OCI-LY7 (cell line): Measurements from ENCODE around the gene SLC10A3. TPM values are rescaled to one million over a fixed set of nuclear protein-coding genes. Genes with fewer than 3 reads are reported as not detected.

Experiments
- BruUV-seq: library from RNA; stranded (reverse); fragments of 400-500 nt; replicated peaks from 2 replicates; lab custom pipeline; 2021; lab: Mats Ljungman, UMichigan
- CTCF ChIA-PET: fragments of 300-600 bp; sonication (Branson Sonifier 250); formaldehyde crosslinking; loops from one replicate; lab custom pipeline; 2022; ENCODE audit warnings: antibody characterized with exemption; ENCODE audit not compliant: unreplicated experiment; lab: Charles Lee
- POLR2A ChIA-PET: fragments of 300-600 bp; sonication (Branson Sonifier 250); formaldehyde crosslinking; loops from one replicate; lab custom pipeline; 2022; ENCODE audit warnings: antibody characterized with exemption; lab: Charles Lee
- DNase-seq: peaks from one replicate; pipeline ENCODE4 v3.0.0-alpha.2; 2015; ENCODE audit warnings: low spot score
- H2AFZ ChIP-seq: fragments of 200-600 bp; sonication (generic), shearing (Covaris generic); 2 replicates; pipeline ENCODE4 v1.6.1; 2014; ENCODE audit warnings: mild to moderate bottlenecking, antibody characterized with exemption, low read length, moderate library complexity
- H3K27ac ChIP-seq: fragments of 200-600 bp; sonication (generic); 2 replicates; pipeline ENCODE4 v1.5.1; 2014; ENCODE audit warnings: mixed run types, low read depth, mild to moderate bottlenecking, moderate library complexity, low read length, inconsistent platforms; ENCODE audit not compliant: poor library complexity, severe bottlenecking
- H3K36me3 ChIP-seq: fragments of 200-600 bp; sonication (generic); 2 replicates; pipeline ENCODE4 v1.6.1; 2014; ENCODE audit warnings: mild to moderate bottlenecking, antibody characterized with exemption, low read length, moderate library complexity, mixed read lengths; ENCODE audit not compliant: insufficient read depth
- H3K4me1 ChIP-seq: fragments of 200-600 bp; sonication (generic); 2 replicates; pipeline ENCODE4 v1.5.1; 2014; ENCODE audit warnings: mild to moderate bottlenecking, low read length; ENCODE audit not compliant: insufficient read depth, poor library complexity, severe bottlenecking
- H3K4me2 ChIP-seq: fragments of 200-600 bp; sonication (generic); 2 replicates; pipeline ENCODE4 v1.6.1; 2014; ENCODE audit warnings: mild to moderate bottlenecking, low read length
- H3K4me3 ChIP-seq: fragments of 200-600 bp; sonication (generic); 2 replicates; pipeline ENCODE4 v1.5.1; 2014; ENCODE audit warnings: mild to moderate bottlenecking, low read depth, low read length; ENCODE audit not compliant: poor library complexity, severe bottlenecking
- H3K79me2 ChIP-seq: fragments of 200-600 bp; sonication (generic); 2 replicates; pipeline ENCODE4 v1.6.1; 2016; ENCODE audit warnings: low read depth, mild to moderate bottlenecking, low read length, moderate library complexity, mixed read lengths; ENCODE audit not compliant: insufficient read depth
- H3K9me2 ChIP-seq: fragments of 200-600 bp; sonication (generic); 2 replicates; pipeline ENCODE4 v1.6.1; 2016; ENCODE audit warnings: mild to moderate bottlenecking, low read length, mixed read lengths; ENCODE audit not compliant: insufficient read depth
- H3K9me3 ChIP-seq: fragments of 200-600 bp; sonication (generic); 2 replicates; pipeline ENCODE4 v1.6.1; 2014; ENCODE audit warnings: mild to moderate bottlenecking, mixed run types, low read length, mixed read lengths
- H4K20me1 ChIP-seq: fragments of 200-600 bp; sonication (generic); 2 replicates; pipeline ENCODE4 v1.6.1; 2014; ENCODE audit warnings: mild to moderate bottlenecking, antibody characterized with exemption, low read length, moderate library complexity, mixed read lengths; ENCODE audit not compliant: insufficient read depth
- EZH2phosphoT487 ChIP-seq: fragments of 200-600 bp; sonication (generic); IDR thresholded peaks from 2 replicates; pipeline ENCODE4 v1.6.1; 2018; ENCODE audit warnings: low read depth, borderline replicate concordance, mild to moderate bottlenecking, mixed run types, antibody characterized with exemption, low read length, moderate library complexity, mixed read lengths
- intact Hi-C: fragments of 100-400 bp; cut with micrococcal nuclease; formaldehyde crosslinking; loops from one replicate; pipeline ENCODE4 v1.10.0; 2022; ENCODE audit not compliant: unreplicated experiment
- total RNA-seq, 2 experiments: library from RNA; depleted of rRNA in 1 of 2; stranded (reverse); fragments of >200 nt in 1 of 2; shearing (Covaris generic) in 1 of 2; gene quantifications; 2 replicates each; pipeline ENCODE4 v1.2.3, GENCODE V29; 2014 to 2022
- TF ChIP-seq, protein P1 (sequence below): fragments of 200-600 bp; sonication (generic); conservative IDR thresholded peaks from 2 replicates; pipeline ENCODE4 v1.5.1; 2014; ENCODE audit warnings: mild to moderate bottlenecking, antibody characterized with exemption, low read length, moderate library complexity, mixed read lengths

Gene SLC10A3
- total RNA-seq, 2 experiments from 2014 or later = 14.1 to 15.6 TPM

GRCh38 chrX:154469114-154469513 lies 21.3 kb downstream of the SLC10A3 start:
- DNase-seq = no peak
- Histone ChIP-seq H3K27ac (no peak overlapping the region), H3K9me2 (no peaks in the 10 kb centered on the region), H3K79me2 (no peaks in the 10 kb centered on the region), H2AFZ (no peak overlapping the region), H3K4me2 (no peak overlapping the region), H3K4me3 (no peak overlapping the region), H3K4me1 (no peaks in the 10 kb centered on the region), H4K20me1 (no peaks in the 10 kb centered on the region), H3K9me3 (no peaks in the 10 kb centered on the region), H3K36me3 (no peaks in the 10 kb centered on the region)
- POLR2A ChIA-PET = interaction anchor here (1.1 kb wide), 1 partner anchor 10 kb away, joined by 4 read pairs; the partner anchor contains the start of gene LAGE3
- BruUV-seq = no TSS peak
- intact Hi-C loops = no loop called here
- CTCF ChIA-PET = no interaction called here
- TF ChIP-seq, protein P1, sequence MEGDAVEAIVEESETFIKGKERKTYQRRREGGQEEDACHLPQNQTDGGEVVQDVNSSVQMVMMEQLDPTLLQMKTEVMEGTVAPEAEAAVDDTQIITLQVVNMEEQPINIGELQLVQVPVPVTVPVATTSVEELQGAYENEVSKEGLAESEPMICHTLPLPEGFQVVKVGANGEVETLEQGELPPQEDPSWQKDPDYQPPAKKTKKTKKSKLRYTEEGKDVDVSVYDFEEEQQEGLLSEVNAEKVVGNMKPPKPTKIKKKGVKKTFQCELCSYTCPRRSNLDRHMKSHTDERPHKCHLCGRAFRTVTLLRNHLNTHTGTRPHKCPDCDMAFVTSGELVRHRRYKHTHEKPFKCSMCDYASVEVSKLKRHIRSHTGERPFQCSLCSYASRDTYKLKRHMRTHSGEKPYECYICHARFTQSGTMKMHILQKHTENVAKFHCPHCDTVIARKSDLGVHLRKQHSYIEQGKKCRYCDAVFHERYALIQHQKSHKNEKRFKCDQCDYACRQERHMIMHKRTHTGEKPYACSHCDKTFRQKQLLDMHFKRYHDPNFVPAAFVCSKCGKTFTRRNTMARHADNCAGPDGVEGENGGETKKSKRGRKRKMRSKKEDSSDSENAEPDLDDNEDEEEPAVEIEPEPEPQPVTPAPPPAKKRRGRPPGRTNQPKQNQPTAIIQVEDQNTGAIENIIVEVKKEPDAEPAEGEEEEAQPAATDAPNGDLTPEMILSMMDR = no peak
- TF ChIP-seq EZH2phosphoT487 = no peak

GRCh38 chrX:154468217-154468616 lies 22.2 kb downstream of the SLC10A3 start:
- Histone ChIP-seq H3K79me2 (no peaks in the 10 kb centered on the region), H3K4me3 (no peak overlapping the region), H3K4me2 (no peak overlapping the region), H3K36me3 (no peaks in the 10 kb centered on the region), H3K27ac (no peak overlapping the region), H3K9me3 (no peaks in the 10 kb centered on the region), H4K20me1 (no peaks in the 10 kb centered on the region), H3K9me2 (no peaks in the 10 kb centered on the region), H2AFZ (no peak overlapping the region), H3K4me1 (no peaks in the 10 kb centered on the region)
- BruUV-seq = no TSS peak
- intact Hi-C loops = no loop called here
- CTCF ChIA-PET = no interaction called here
- no peak for DNase-seq
- TF ChIP-seq, protein P1 = no peak
- TF ChIP-seq EZH2phosphoT487 = no peak
- POLR2A ChIA-PET = interaction anchor here (0.8 kb wide), 1 partner anchor 15 kb away, joined by 4 read pairs; no protein-coding TSS in a partner anchor

GRCh38 chrX:154467556-154467955 lies 22.9 kb downstream of the SLC10A3 start:
- Histone ChIP-seq H3K79me2 (no peaks in the 10 kb centered on the region), H4K20me1 (no peaks in the 10 kb centered on the region), H3K27ac (no peak overlapping the region), H3K36me3 (no peaks in the 10 kb centered on the region), H2AFZ (no peak overlapping the region), H3K9me2 (no peaks in the 10 kb centered on the region), H3K4me2 (no peak overlapping the region), H3K9me3 (no peaks in the 10 kb centered on the region), H3K4me1 (no peaks in the 10 kb centered on the region), H3K4me3 (no peak overlapping the region)
- DNase-seq = no peak
- intact Hi-C loops = no loop called here
- no TSS peak for BruUV-seq
- POLR2A ChIA-PET = interaction anchor here (0.8 kb wide), 1 partner anchor 16 kb away, joined by 4 read pairs; no protein-coding TSS in a partner anchor
- CTCF ChIA-PET = no interaction called here
- TF ChIP-seq, protein P1 = no peak
- TF ChIP-seq EZH2phosphoT487 = no peak
